Loucy (cell line): ENCODE results near the gene ICA1L.
A peak's percentile ranks its signal among the peaks of the same experiment; 100 is the strongest.
"Not testable (repeated sequence)": the region's sequence is repeated elsewhere in the genome, so short reads cannot be mapped to it uniquely, and the experiment has no call there.

ENCODE experiments used
- H2AFZ ChIP-seq: fragments of 200-600 bp; sonication (generic); 2 replicates; pipeline ENCODE4 v1.6.0; 2016; ENCODE audit warnings: antibody characterized with exemption, mild to moderate bottlenecking, low read length, moderate library complexity
- H3F3A ChIP-seq: fragments of 200-600 bp; 2 replicates; pipeline ENCODE4 v1.6.0; 2016; ENCODE audit warnings: antibody characterized with exemption, low read depth, mild to moderate bottlenecking
- H3K27me3 ChIP-seq: fragments of 200-600 bp; sonication (generic); 2 replicates; pipeline ENCODE4 v1.6.1; 2014; ENCODE audit warnings: low read length, mild to moderate bottlenecking; ENCODE audit not compliant: insufficient read depth, poor library complexity, severe bottlenecking
- H3K36me3 ChIP-seq: fragments of 200-600 bp; sonication (generic); 2 replicates; pipeline ENCODE4 v1.6.1; 2016; ENCODE audit warnings: low read length; ENCODE audit not compliant: insufficient read depth
- H3K4me1 ChIP-seq: fragments of 200-600 bp; sonication (generic); 2 replicates; pipeline ENCODE4 v1.5.1; 2014; ENCODE audit warnings: low read length, mild to moderate bottlenecking; ENCODE audit not compliant: insufficient read depth, poor library complexity, severe bottlenecking
- H3K4me2 ChIP-seq: fragments of 200-600 bp; sonication (generic); 2 replicates; pipeline ENCODE4 v1.6.0; 2014; ENCODE audit warnings: antibody characterized with exemption, low read length, low read depth, mild to moderate bottlenecking; ENCODE audit not compliant: poor library complexity, severe bottlenecking
- H3K4me3 ChIP-seq: fragments of 200-600 bp; sonication (generic); 2 replicates; pipeline ENCODE4 v1.5.1; 2014; ENCODE audit warnings: low read length, mild to moderate bottlenecking, mixed read lengths; ENCODE audit not compliant: poor library complexity, severe bottlenecking
- H3K79me2 ChIP-seq: fragments of 200-600 bp; sonication (generic); 2 replicates; pipeline ENCODE4 v1.6.1; 2014; ENCODE audit warnings: low read length; ENCODE audit not compliant: insufficient read depth
- H3K9ac ChIP-seq: fragments of 200-600 bp; sonication (generic); 2 replicates; pipeline ENCODE4 v1.6.0; 2014; ENCODE audit warnings: mild to moderate bottlenecking, low read depth, low read length, moderate library complexity; ENCODE audit not compliant: poor library complexity, severe bottlenecking
- H3K9me2 ChIP-seq: fragments of 200-600 bp; sonication (generic); replicated peaks from 2 replicates; pipeline ENCODE4 v1.6.1; 2016; ENCODE audit warnings: low read depth, low read length, mixed read lengths
- H3K9me3 ChIP-seq: fragments of 200-600 bp; sonication (generic); 2 replicates; pipeline ENCODE4 v1.6.1; 2014; ENCODE audit warnings: mild to moderate bottlenecking, antibody characterized with exemption, low read length, low read depth; ENCODE audit not compliant: insufficient read depth
- H4K20me1 ChIP-seq: fragments of 200-600 bp; sonication (generic); 2 replicates; pipeline ENCODE4 v1.6.0; 2014; ENCODE audit warnings: antibody characterized with exemption, low read length, mild to moderate bottlenecking; ENCODE audit not compliant: insufficient read depth, poor library complexity, severe bottlenecking
- EZH2phosphoT487 ChIP-seq: fragments of 200-600 bp; IDR thresholded peaks from 2 replicates; pipeline ENCODE4 v1.6.1; 2018; ENCODE audit warnings: antibody characterized with exemption, mild to moderate bottlenecking, moderate library complexity, borderline replicate concordance
- TF ChIP-seq, protein P1 (sequence below): fragments of 200-600 bp; sonication (generic); conservative IDR thresholded peaks from 2 replicates; pipeline ENCODE4 v1.5.1; 2014; ENCODE audit warnings: mild to moderate bottlenecking, antibody characterized with exemption, low read length

The ICA1L gene

DNA sequence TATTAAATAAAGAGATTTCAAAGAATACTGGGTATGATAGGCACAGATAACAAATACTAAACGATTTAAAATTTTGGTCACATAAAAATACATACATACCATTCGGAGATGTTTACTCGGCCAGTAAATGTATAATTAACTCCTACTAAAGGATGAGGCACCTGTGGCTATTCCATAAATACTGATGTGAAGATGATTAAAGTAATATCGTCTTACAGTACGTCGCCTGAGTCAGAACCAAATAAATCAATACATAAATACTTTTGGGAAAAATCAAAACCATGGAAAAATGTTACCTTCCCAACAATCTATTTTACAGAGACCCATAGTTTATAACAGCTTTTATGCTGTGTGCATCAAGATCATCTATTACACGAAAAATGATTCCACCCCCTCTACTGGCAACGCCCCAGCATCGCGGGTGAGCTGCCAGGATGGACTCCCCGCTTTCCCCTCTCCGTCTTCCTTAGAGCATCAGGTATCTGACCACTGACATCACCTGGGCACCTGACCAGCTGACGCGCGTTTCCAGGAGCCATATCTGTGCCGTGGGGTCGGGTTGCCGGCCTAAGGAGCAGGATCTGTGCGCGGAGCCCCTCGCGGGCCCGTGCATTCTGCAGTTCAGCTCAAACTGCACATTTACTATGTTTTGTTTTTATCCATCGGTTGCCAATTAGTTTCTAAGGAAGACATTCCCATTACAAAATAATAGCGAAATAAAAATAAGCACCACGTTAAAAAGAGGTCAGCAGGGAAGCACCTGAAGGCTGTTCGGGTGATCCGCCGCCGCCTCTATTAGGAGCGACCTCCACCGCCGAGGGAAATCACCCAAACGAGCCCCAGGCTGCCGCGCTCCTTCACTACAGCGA, 901 bp downstream of the ICA1L start:
- Histone ChIP-seq H3K4me2 (peak overlapping the region; percentile 74), H3K36me3 (no peaks in the 10 kb centered on the region), H3F3A (peaks cover 5% of the 10 kb centered on the region; the same call in 1 of the 2 replicates), H3K4me1 (peaks cover 4% of the 10 kb centered on the region), H2AFZ (peak overlapping the region; percentile 97), H3K4me3 (peak overlapping the region; percentile 85), H3K9ac (peak overlapping the region; percentile 70), H4K20me1 (no peaks in the 10 kb centered on the region), H3K9me3 (no peaks in the 10 kb centered on the region), H3K27me3 (no peaks in the 10 kb centered on the region), H3K79me2 (no peaks in the 10 kb centered on the region; the same call in 1 of the 2 replicates), H3K9me2 (no peaks in the 10 kb centered on the region)
- no peak for TF ChIP-seq EZH2phosphoT487
- TF ChIP-seq, protein P1, sequence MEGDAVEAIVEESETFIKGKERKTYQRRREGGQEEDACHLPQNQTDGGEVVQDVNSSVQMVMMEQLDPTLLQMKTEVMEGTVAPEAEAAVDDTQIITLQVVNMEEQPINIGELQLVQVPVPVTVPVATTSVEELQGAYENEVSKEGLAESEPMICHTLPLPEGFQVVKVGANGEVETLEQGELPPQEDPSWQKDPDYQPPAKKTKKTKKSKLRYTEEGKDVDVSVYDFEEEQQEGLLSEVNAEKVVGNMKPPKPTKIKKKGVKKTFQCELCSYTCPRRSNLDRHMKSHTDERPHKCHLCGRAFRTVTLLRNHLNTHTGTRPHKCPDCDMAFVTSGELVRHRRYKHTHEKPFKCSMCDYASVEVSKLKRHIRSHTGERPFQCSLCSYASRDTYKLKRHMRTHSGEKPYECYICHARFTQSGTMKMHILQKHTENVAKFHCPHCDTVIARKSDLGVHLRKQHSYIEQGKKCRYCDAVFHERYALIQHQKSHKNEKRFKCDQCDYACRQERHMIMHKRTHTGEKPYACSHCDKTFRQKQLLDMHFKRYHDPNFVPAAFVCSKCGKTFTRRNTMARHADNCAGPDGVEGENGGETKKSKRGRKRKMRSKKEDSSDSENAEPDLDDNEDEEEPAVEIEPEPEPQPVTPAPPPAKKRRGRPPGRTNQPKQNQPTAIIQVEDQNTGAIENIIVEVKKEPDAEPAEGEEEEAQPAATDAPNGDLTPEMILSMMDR, result peak; percentile 73

DNA sequence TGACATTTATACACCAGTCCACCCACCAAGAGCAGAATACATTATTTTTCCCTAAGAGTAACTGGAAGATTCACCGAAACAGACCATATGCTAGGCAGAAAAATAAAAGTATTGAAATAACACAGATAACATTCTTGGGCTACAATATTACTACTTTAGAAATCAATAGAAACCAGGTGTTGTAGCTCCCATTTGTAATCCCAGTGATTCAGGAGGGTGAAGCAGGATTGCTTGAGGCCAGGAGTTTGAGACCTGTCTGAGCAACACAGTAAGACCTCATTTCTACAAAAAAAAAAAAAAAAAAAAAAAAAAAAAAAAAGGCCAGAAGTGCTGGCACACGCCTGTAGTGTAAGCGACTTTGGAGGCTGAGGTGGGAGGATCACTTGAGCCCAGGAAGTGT, 9.6 kb downstream of the ICA1L start:
- Histone ChIP-seq H3K9me2 (no peaks in the 10 kb centered on the region), H3K79me2 (no peaks in the 10 kb centered on the region), H3K9me3 (no peaks in the 10 kb centered on the region), H3F3A (no peaks in the 10 kb centered on the region), H3K36me3 (no peaks in the 10 kb centered on the region), H3K4me2 (no peak overlapping the region), H3K9ac (no peak overlapping the region), H4K20me1 (no peaks in the 10 kb centered on the region), H3K4me3 (no peak overlapping the region), H3K27me3 (no peaks in the 10 kb centered on the region), H2AFZ (no peak overlapping the region), H3K4me1 (no peaks in the 10 kb centered on the region)
- TF ChIP-seq, protein P1, result no peak
- TF ChIP-seq EZH2phosphoT487, result no peak

DNA sequence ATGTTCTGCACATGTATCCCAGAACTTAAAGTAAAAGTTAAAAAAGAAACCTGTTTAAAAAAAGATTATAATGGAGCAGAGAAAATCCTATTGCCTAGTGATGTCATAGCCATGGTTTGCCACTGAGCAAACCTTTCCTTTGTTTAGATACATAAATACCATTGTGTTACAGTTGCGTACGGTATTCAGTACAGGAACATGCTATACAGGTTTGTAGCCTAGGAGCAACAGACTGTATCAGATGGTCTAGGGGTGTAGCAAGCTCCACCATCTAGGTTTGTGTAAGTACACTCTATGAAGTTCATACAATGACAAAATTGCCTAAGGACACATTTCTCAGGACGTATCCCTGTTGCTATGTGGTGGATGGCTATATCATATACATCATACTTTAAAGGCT, 13.0 kb downstream of the ICA1L start:
- Histone ChIP-seq H3K79me2 (no peaks in the 10 kb centered on the region), H3K27me3 (no peaks in the 10 kb centered on the region), H3K9me2 (no peaks in the 10 kb centered on the region), H3F3A (no peaks in the 10 kb centered on the region), H3K9ac (no peak overlapping the region), H4K20me1 (no peaks in the 10 kb centered on the region), H3K9me3 (no peaks in the 10 kb centered on the region), H3K4me1 (no peaks in the 10 kb centered on the region), H3K36me3 (no peaks in the 10 kb centered on the region), H2AFZ (no peak overlapping the region), H3K4me2 (no peak overlapping the region), H3K4me3 (no peak overlapping the region)
- TF ChIP-seq EZH2phosphoT487, result no peak
- TF ChIP-seq, protein P1, result no peak

DNA sequence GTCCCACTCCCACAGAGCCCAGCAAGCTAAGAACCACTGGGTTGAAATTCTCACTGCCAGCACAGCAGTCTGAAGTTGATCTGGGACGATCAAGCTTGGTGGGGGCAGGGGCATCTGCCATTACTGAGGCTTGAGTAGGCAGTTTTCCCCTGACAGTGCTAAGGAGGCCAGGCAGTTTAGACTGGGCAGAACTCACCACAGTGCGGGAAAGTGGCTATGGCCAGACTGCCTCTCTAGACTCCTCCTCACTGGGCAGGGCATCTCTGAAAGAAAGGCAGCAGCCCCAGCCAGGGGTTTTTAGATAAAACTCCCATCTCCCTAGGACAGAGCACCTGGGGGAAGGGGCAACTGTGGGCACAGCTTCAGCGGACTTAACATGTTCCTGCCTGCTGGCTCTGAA, 22.2 kb downstream of the ICA1L start:
- Histone ChIP-seq H3K9ac (peak overlapping the region; percentile 50), H2AFZ (peak overlapping the region; percentile 58; the same call in 1 of the 2 replicates)
- H3K36me3 ChIP-seq, H3K79me2 ChIP-seq, H3K4me2 ChIP-seq, H3K9me2 ChIP-seq, H3F3A ChIP-seq, H3K4me1 ChIP-seq, H3K27me3 ChIP-seq, H3K9me3 ChIP-seq, H4K20me1 ChIP-seq, H3K4me3 ChIP-seq: not testable (repeated sequence)
